GM12872 (cell line): ENCODE measurements around the gene OLIG3.

ENCODE experiments used
- TF ChIP-seq, protein P1 (sequence below): IDR thresholded peaks from 3 replicates; pipeline ENCODE4 v1.5.1; 2011; ENCODE audit warnings: low read depth, mild to moderate bottlenecking, low read length, moderate library complexity; ENCODE audit not compliant: insufficient read depth

The OLIG3 gene

GRCh38 chr6:137522831-137523230 is 28.6 kb upstream of the OLIG3 start:
- TF ChIP-seq, protein P1, sequence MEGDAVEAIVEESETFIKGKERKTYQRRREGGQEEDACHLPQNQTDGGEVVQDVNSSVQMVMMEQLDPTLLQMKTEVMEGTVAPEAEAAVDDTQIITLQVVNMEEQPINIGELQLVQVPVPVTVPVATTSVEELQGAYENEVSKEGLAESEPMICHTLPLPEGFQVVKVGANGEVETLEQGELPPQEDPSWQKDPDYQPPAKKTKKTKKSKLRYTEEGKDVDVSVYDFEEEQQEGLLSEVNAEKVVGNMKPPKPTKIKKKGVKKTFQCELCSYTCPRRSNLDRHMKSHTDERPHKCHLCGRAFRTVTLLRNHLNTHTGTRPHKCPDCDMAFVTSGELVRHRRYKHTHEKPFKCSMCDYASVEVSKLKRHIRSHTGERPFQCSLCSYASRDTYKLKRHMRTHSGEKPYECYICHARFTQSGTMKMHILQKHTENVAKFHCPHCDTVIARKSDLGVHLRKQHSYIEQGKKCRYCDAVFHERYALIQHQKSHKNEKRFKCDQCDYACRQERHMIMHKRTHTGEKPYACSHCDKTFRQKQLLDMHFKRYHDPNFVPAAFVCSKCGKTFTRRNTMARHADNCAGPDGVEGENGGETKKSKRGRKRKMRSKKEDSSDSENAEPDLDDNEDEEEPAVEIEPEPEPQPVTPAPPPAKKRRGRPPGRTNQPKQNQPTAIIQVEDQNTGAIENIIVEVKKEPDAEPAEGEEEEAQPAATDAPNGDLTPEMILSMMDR = no peak

- TF ChIP-seq, protein P1 = no peak
Observed at GRCh38 chr6:137522198-137522798, 28.1 kb upstream of the OLIG3 start.

- TF ChIP-seq, protein P1 = no peak
Observed at GRCh38 chr6:137520520-137520919, 26.3 kb upstream of the OLIG3 start.

DNA sequence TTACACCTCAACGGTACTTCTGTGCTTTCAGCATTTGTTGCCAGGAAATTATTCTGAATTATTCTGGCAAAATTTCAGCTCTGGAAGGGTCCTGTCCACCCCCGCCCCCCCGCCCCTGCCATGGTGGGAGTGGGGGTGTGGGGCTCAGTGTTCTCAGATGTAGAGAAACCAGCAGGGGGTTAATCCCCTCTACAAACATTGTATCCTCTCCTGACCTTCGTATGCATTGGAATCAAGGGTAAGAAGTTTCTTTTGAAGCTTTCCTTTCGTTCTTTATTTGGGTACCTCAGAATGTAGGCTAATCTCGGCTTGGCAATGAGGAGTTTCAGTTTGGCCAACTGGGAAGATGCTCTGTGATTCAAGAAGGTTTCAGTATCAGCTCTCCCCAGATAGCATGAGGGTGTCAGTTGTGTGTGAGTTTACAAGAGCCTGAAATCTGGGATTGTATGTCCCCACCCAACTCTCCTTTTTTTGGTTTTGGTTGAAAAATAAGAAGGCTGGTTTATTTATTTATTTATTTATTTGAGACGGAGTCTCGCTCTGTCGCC is 25.5 kb upstream of the OLIG3 start:
- TF ChIP-seq, protein P1 = no peak

DNA sequence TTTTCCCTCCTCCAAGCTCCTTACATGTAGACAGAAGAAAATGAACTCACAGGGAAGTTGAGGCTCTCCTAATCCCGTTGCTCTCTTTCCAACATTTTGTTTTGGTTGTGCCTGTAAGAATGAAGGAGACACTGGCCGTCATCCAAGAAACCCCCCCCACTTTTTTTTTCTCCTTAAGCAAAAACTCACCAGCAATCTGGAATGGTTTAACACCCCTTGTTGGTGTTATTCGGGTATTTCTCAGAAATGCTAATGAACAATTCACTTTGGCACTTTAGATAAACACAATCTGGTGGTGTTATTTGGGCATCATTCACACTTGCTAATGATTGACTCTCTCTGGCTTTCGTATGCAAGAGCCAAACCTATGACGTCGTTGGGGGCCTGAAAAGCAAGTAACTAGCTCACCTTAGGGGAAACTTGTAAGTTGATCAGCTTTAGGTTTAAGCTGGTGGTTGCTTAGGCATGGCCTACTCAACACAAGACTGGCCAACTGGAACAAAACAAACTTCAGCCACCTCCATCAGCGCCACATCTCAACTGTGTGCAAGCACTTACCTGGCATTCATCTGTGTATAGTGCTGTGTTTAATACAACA is 24.3 kb upstream of the OLIG3 start:
- TF ChIP-seq, protein P1 = no peak

DNA sequence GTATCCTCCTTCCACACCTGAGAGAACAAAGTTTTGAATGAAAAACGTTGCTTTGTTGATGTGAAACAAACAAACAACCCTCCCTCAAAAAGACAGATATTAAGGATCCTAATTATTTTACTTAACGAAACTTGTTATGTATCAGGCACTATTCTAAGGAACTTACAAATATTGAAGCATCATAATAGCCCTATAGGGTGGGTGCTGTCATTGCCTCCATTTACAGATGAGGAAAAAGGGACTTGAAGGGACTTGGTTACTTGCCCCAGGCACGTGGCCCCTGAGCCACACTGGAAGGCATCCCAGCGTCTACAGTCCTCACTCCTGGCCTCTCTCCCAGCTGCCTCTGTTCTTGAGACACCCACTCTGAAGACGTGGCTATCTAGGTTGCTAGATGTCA is 20.2 kb upstream of the OLIG3 start:
- TF ChIP-seq, protein P1 = no peak

GRCh38 chr6:137512757-137513605 is 18.8 kb upstream of the OLIG3 start:
- TF ChIP-seq, protein P1 = no peak
